ENCODE results near the gene FOXN3.

FOXN3 gene

GRCh38 chr14:89248411-89249064, 168.5 kb downstream of the FOXN3 start:
- no peak for DNase-seq

GRCh38 chr14:89247457-89248122, 169.4 kb downstream of the FOXN3 start:
- no peak for DNase-seq

- no peak for DNase-seq
Observed at GRCh38 chr14:89246290-89246689, 170.7 kb downstream of the FOXN3 start.

GRCh38 chr14:89245802-89246201, 171.2 kb downstream of the FOXN3 start:
- DNase-seq, result no peak

GRCh38 chr14:89244720-89245119, 172.3 kb downstream of the FOXN3 start:
- DNase-seq, result no peak

GRCh38 chr14:89243741-89244140, 173.3 kb downstream of the FOXN3 start:
- no peak for DNase-seq

- DNase-seq, result no peak
Observed at GRCh38 chr14:89243286-89243685, 173.7 kb downstream of the FOXN3 start.

- DNase-seq, result no peak
Observed at GRCh38 chr14:89242652-89243279, 174.3 kb downstream of the FOXN3 start.

GRCh38 chr14:89241934-89242651, 174.9 kb downstream of the FOXN3 start:
- no peak for DNase-seq

- no peak for DNase-seq
Observed at GRCh38 chr14:89241257-89241656, 175.8 kb downstream of the FOXN3 start.

GRCh38 chr14:89240414-89240813, 176.6 kb downstream of the FOXN3 start:
- DNase-seq, result no peak

GRCh38 chr14:89239023-89239422, 178.0 kb downstream of the FOXN3 start:
- no peak for DNase-seq

GRCh38 chr14:89237921-89238529, 179.0 kb downstream of the FOXN3 start:
- DNase-seq, result no peak

GRCh38 chr14:89236851-89237250, 180.2 kb downstream of the FOXN3 start:
- no peak for DNase-seq

GRCh38 chr14:89233184-89233583, 183.8 kb downstream of the FOXN3 start:
- no peak for DNase-seq

- no peak for DNase-seq
Observed at GRCh38 chr14:89232265-89233070, 184.6 kb downstream of the FOXN3 start.

- DNase-seq, result no peak
Observed at GRCh38 chr14:89231426-89232113, 185.5 kb downstream of the FOXN3 start.

- DNase-seq, result no peak
Observed at GRCh38 chr14:89228921-89229639, 188.0 kb downstream of the FOXN3 start.

- DNase-seq, result no peak
Observed at GRCh38 chr14:89227496-89227836, 189.6 kb downstream of the FOXN3 start.

GRCh38 chr14:89226801-89227495, 190.1 kb downstream of the FOXN3 start:
- DNase-seq, result no peak
